CD4-positive, alpha-beta T cell treated with Interleukin-12 subunit alpha and Interleukin-12 subunit beta, for 1 hour (primary cell): ENCODE results near the gene TEX9.
"Not testable (repeated sequence)": the region's sequence is repeated elsewhere in the genome, so short reads cannot be mapped to it uniquely, and the experiment has no call there.

Experiments used
- DNase-seq: peaks from one replicate; pipeline ENCODE4 v3.0.0-alpha.2; 2020

TEX9 gene

GRCh38 chr15:56365075-56365711 is at the start of gene TEX9:
Gene TEX9 (plus strand): TSS chr15:56365426. CDS start chr15:56365451, 25 bp downstream.
- peak; percentile 67 for DNase-seq

GRCh38 chr15:56316561-56316960 is 48.7 kb upstream of the TEX9 start:
- DNase-seq = not testable (repeated sequence)

GRCh38 chr15:56320316-56320715 is 44.9 kb upstream of the TEX9 start:
- no peak for DNase-seq

- no peak for DNase-seq
Observed at GRCh38 chr15:56320861-56321260, 44.4 kb upstream of the TEX9 start.

GRCh38 chr15:56322444-56322843 is 42.8 kb upstream of the TEX9 start:
- no peak for DNase-seq

- no peak for DNase-seq
Observed at GRCh38 chr15:56323435-56323834, 41.8 kb upstream of the TEX9 start.

GRCh38 chr15:56325186-56325585 is 40.0 kb upstream of the TEX9 start:
- DNase-seq = no peak

- no peak for DNase-seq
Observed at GRCh38 chr15:56327721-56328502, 37.3 kb upstream of the TEX9 start.

GRCh38 chr15:56337084-56337725 is 28.0 kb upstream of the TEX9 start:
- DNase-seq = no peak

GRCh38 chr15:56339594-56339993 is 25.6 kb upstream of the TEX9 start:
- no peak for DNase-seq

- DNase-seq = no peak
Observed at GRCh38 chr15:56341201-56341600, 24.0 kb upstream of the TEX9 start.

- no peak for DNase-seq
Observed at GRCh38 chr15:56342653-56343052, 22.6 kb upstream of the TEX9 start.

GRCh38 chr15:56343879-56344278 is 21.3 kb upstream of the TEX9 start:
- no peak for DNase-seq

GRCh38 chr15:56344336-56344735 is 20.9 kb upstream of the TEX9 start:
- DNase-seq = no peak

- no peak for DNase-seq
Observed at GRCh38 chr15:56346414-56346813, 18.8 kb upstream of the TEX9 start.

- DNase-seq = no peak
Observed at GRCh38 chr15:56349554-56349953, 15.7 kb upstream of the TEX9 start.

GRCh38 chr15:56351353-56351752 is 13.9 kb upstream of the TEX9 start:
- DNase-seq = no peak

- no peak for DNase-seq
Observed at GRCh38 chr15:56351957-56352506, 13.2 kb upstream of the TEX9 start.

GRCh38 chr15:56353119-56353518 is 12.1 kb upstream of the TEX9 start:
- no peak for DNase-seq

GRCh38 chr15:56353740-56354139 is 11.5 kb upstream of the TEX9 start:
- DNase-seq = no peak

- DNase-seq = no peak
Observed at GRCh38 chr15:56356616-56357015, 8.6 kb upstream of the TEX9 start.

- no peak for DNase-seq
Observed at GRCh38 chr15:56358604-56359003, 6.6 kb upstream of the TEX9 start.

- no peak for DNase-seq
Observed at GRCh38 chr15:56361987-56362386, 3.2 kb upstream of the TEX9 start.

GRCh38 chr15:56366211-56366610 is 985 bp downstream of the TEX9 start:
- DNase-seq = no peak
